ENCODE measurements around the gene REXO5. TPM values are rescaled to one million over a fixed set of nuclear protein-coding genes. Genes with fewer than 3 reads are reported as not detected.

REXO5 gene
- total RNA-seq, 1 experiment from 2014 or later = 8.5 TPM

- H3K9me3 Mint-ChIP-seq = no peaks in the 10 kb centered on the region
- DNase-seq (ENCODE audit: low spot score) = no peak
- no peak for ATAC-seq
- no peak overlapping the region for H3K4me3 Mint-ChIP-seq
- TF ChIP-seq E2F1 (CRISPR knock-in tag; IDR thresholded peaks at IDR 0.05) (no peak), FOXJ3 (CRISPR knock-in tag; IDR thresholded peaks at IDR 0.05; ENCODE audit: borderline replicate concordance) (no peak), IRF1 (CRISPR knock-in tag; IDR thresholded peaks at IDR 0.05) (no peak), OVOL2 (CRISPR knock-in tag; IDR thresholded peaks at IDR 0.05; ENCODE audit: borderline replicate concordance) (no peak), SP1 (CRISPR knock-in tag; conservative IDR thresholded peaks at IDR 0.05) (no peak), STAT6 (CRISPR knock-in tag; conservative IDR thresholded peaks at IDR 0.05; ENCODE audit: low read depth) (no peak), AR (CRISPR knock-in tag; IDR thresholded peaks at IDR 0.05) (no peak), MAX (CRISPR knock-in tag; IDR thresholded peaks at IDR 0.05) (no peak), SOX15 (CRISPR knock-in tag; IDR thresholded peaks at IDR 0.05) (no peak)
- H3K36me3 Mint-ChIP-seq = peaks cover 15% of the 10 kb centered on the region
- peaks cover 3% of the 10 kb centered on the region for H3K4me1 Mint-ChIP-seq
- no peak overlapping the region for H3K27ac Mint-ChIP-seq
- POLR2A ChIA-PET = no interaction called here
- no peaks in the 10 kb centered on the region for H3K27me3 Mint-ChIP-seq (ENCODE audit: low read depth)
- CTCF ChIA-PET = interaction anchor here (1.1 kb wide), 1 partner anchor 238 kb away, joined by 3 read pairs; no protein-coding TSS in a partner anchor
Measured at GRCh38 chr16:20846030-20846429, 39.7 kb downstream of the REXO5 start.

- H3K27ac Mint-ChIP-seq = no peak overlapping the region
- H3K27me3 Mint-ChIP-seq (ENCODE audit: low read depth) = no peaks in the 10 kb centered on the region
- ChIA-PET POLR2A (no interaction called here), CTCF (interaction anchor here (1.1 kb wide), 1 partner anchor 238 kb away, joined by 3 read pairs; no protein-coding TSS in a partner anchor)
- ATAC-seq = no peak
- peaks cover 13% of the 10 kb centered on the region for H3K36me3 Mint-ChIP-seq
- no peak for DNase-seq (ENCODE audit: low spot score)
- no peak overlapping the region for H3K4me3 Mint-ChIP-seq
- H3K9me3 Mint-ChIP-seq = no peaks in the 10 kb centered on the region
- peaks cover 3% of the 10 kb centered on the region for H3K4me1 Mint-ChIP-seq
- TF ChIP-seq ZBTB21 (CRISPR knock-in tag; IDR thresholded peaks at IDR 0.05; ENCODE audit: borderline replicate concordance) = no peak
- TF ChIP-seq ZNF138 (CRISPR knock-in tag; conservative IDR thresholded peaks at IDR 0.05) = no peak
- no peak for TF ChIP-seq ZBTB43 (CRISPR knock-in tag; IDR thresholded peaks at IDR 0.05)
- TF ChIP-seq E2F1 (CRISPR knock-in tag; IDR thresholded peaks at IDR 0.05) = no peak
- no peak for TF ChIP-seq USF1 (CRISPR knock-in tag; IDR thresholded peaks at IDR 0.05)
- TF ChIP-seq ERG (CRISPR knock-in tag; IDR thresholded peaks at IDR 0.05) = no peak
- TF ChIP-seq ZNF263 (CRISPR knock-in tag; IDR thresholded peaks at IDR 0.05; ENCODE audit: low read depth) = no peak
- no peak for TF ChIP-seq HMGA2 (CRISPR knock-in tag; IDR thresholded peaks at IDR 0.05)
- no peak for TF ChIP-seq JUN (CRISPR knock-in tag; IDR thresholded peaks at IDR 0.05)
- no peak for TF ChIP-seq TP53 (CRISPR knock-in tag; IDR thresholded peaks at IDR 0.05)
- TF ChIP-seq NFYB (CRISPR knock-in tag; conservative IDR thresholded peaks at IDR 0.05; ENCODE audit: low read depth) = no peak
- TF ChIP-seq SMAD4 (CRISPR knock-in tag; IDR thresholded peaks at IDR 0.05) = no peak
- TF ChIP-seq MLX (CRISPR knock-in tag; IDR thresholded peaks at IDR 0.05) = no peak
- TF ChIP-seq ESRRA (CRISPR knock-in tag; IDR thresholded peaks at IDR 0.05; ENCODE audit: borderline replicate concordance) = no peak
Measured at GRCh38 chr16:20846551-20846950, 40.2 kb downstream of the REXO5 start.
